OCI-LY7 (cell line): ENCODE measurements around the gene NQO2. TPM values are rescaled to one million over a fixed set of nuclear protein-coding genes. Genes with fewer than 3 reads are reported as not detected.
"Not testable (repeated sequence)": the region's sequence is repeated elsewhere in the genome, so short reads cannot be mapped to it uniquely, and the experiment has no call there.

Experiments used
- BruUV-seq: library from RNA; stranded (reverse); fragments of 400-500 nt; replicated peaks from 2 replicates; lab custom pipeline; 2021; lab: Mats Ljungman, UMichigan
- CTCF ChIA-PET: fragments of 300-600 bp; sonication (Branson Sonifier 250); formaldehyde crosslinking; loops from one replicate; lab custom pipeline; 2022; ENCODE audit warnings: antibody characterized with exemption; ENCODE audit not compliant: unreplicated experiment; lab: Charles Lee
- POLR2A ChIA-PET: fragments of 300-600 bp; sonication (Branson Sonifier 250); formaldehyde crosslinking; loops from one replicate; lab custom pipeline; 2022; ENCODE audit warnings: antibody characterized with exemption; lab: Charles Lee
- DNase-seq: peaks from one replicate; pipeline ENCODE4 v3.0.0-alpha.2; 2015; ENCODE audit warnings: low spot score
- H2AFZ ChIP-seq: fragments of 200-600 bp; sonication (generic), shearing (Covaris generic); 2 replicates; pipeline ENCODE4 v1.6.1; 2014; ENCODE audit warnings: mild to moderate bottlenecking, antibody characterized with exemption, low read length, moderate library complexity
- H3K27ac ChIP-seq: fragments of 200-600 bp; sonication (generic); 2 replicates; pipeline ENCODE4 v1.5.1; 2014; ENCODE audit warnings: mixed run types, low read depth, mild to moderate bottlenecking, moderate library complexity, low read length, inconsistent platforms; ENCODE audit not compliant: poor library complexity, severe bottlenecking
- H3K36me3 ChIP-seq: fragments of 200-600 bp; sonication (generic); 2 replicates; pipeline ENCODE4 v1.6.1; 2014; ENCODE audit warnings: mild to moderate bottlenecking, antibody characterized with exemption, low read length, moderate library complexity, mixed read lengths; ENCODE audit not compliant: insufficient read depth
- H3K4me1 ChIP-seq: fragments of 200-600 bp; sonication (generic); 2 replicates; pipeline ENCODE4 v1.5.1; 2014; ENCODE audit warnings: mild to moderate bottlenecking, low read length; ENCODE audit not compliant: insufficient read depth, poor library complexity, severe bottlenecking
- H3K4me2 ChIP-seq: fragments of 200-600 bp; sonication (generic); 2 replicates; pipeline ENCODE4 v1.6.1; 2014; ENCODE audit warnings: mild to moderate bottlenecking, low read length
- H3K4me3 ChIP-seq: fragments of 200-600 bp; sonication (generic); 2 replicates; pipeline ENCODE4 v1.5.1; 2014; ENCODE audit warnings: mild to moderate bottlenecking, low read depth, low read length; ENCODE audit not compliant: poor library complexity, severe bottlenecking
- H3K79me2 ChIP-seq: fragments of 200-600 bp; sonication (generic); 2 replicates; pipeline ENCODE4 v1.6.1; 2016; ENCODE audit warnings: low read depth, mild to moderate bottlenecking, low read length, moderate library complexity, mixed read lengths; ENCODE audit not compliant: insufficient read depth
- H3K9me2 ChIP-seq: fragments of 200-600 bp; sonication (generic); 2 replicates; pipeline ENCODE4 v1.6.1; 2016; ENCODE audit warnings: mild to moderate bottlenecking, low read length, mixed read lengths; ENCODE audit not compliant: insufficient read depth
- H3K9me3 ChIP-seq: fragments of 200-600 bp; sonication (generic); 2 replicates; pipeline ENCODE4 v1.6.1; 2014; ENCODE audit warnings: mild to moderate bottlenecking, mixed run types, low read length, mixed read lengths
- H4K20me1 ChIP-seq: fragments of 200-600 bp; sonication (generic); 2 replicates; pipeline ENCODE4 v1.6.1; 2014; ENCODE audit warnings: mild to moderate bottlenecking, antibody characterized with exemption, low read length, moderate library complexity, mixed read lengths; ENCODE audit not compliant: insufficient read depth
- CTCF ChIP-seq: fragments of 200-600 bp; sonication (generic); conservative IDR thresholded peaks from 2 replicates; pipeline ENCODE4 v1.5.1; 2014; ENCODE audit warnings: mild to moderate bottlenecking, antibody characterized with exemption, low read length, moderate library complexity, mixed read lengths
- EZH2phosphoT487 ChIP-seq: fragments of 200-600 bp; sonication (generic); IDR thresholded peaks from 2 replicates; pipeline ENCODE4 v1.6.1; 2018; ENCODE audit warnings: low read depth, borderline replicate concordance, mild to moderate bottlenecking, mixed run types, antibody characterized with exemption, low read length, moderate library complexity, mixed read lengths
- intact Hi-C: fragments of 100-400 bp; cut with micrococcal nuclease; formaldehyde crosslinking; loops from one replicate; pipeline ENCODE4 v1.10.0; 2022; ENCODE audit not compliant: unreplicated experiment
- total RNA-seq, 2 experiments: library from RNA; depleted of rRNA in 1 of 2; stranded (reverse); fragments of >200 nt in 1 of 2; shearing (Covaris generic) in 1 of 2; gene quantifications; 2 replicates each; pipeline ENCODE4 v1.2.3, GENCODE V29; 2014 to 2022

NQO2 gene
- total RNA-seq, 2 experiments from 2014 or later = 8.4 to 9.9 TPM

GRCh38 chr6:3007571-3007970 is 7.9 kb downstream of the NQO2 start:
- intact Hi-C loops = no loop called here
- Histone ChIP-seq H3K9me2 (no peaks in the 10 kb centered on the region), H3K36me3 (peaks cover 48% of the 10 kb centered on the region), H3K27ac (no peak overlapping the region), H3K79me2 (no peaks in the 10 kb centered on the region), H4K20me1 (no peaks in the 10 kb centered on the region), H3K4me2 (no peak overlapping the region), H3K4me1 (no peaks in the 10 kb centered on the region), H2AFZ (no peak overlapping the region), H3K9me3 (peaks cover 24% of the 10 kb centered on the region), H3K4me3 (no peak overlapping the region)
- ChIA-PET CTCF (no interaction called here), POLR2A (interaction anchor here (0.7 to 1.0 kb wide), 2 partner anchors 17 to 19 kb away, joined by 3 read pairs; no protein-coding TSS in a partner anchor)
- BruUV-seq = no TSS peak
- DNase-seq = no peak
- no peak for TF ChIP-seq EZH2phosphoT487
- no peak for TF ChIP-seq CTCF

GRCh38 chr6:3008712-3009265 is 9.1 kb downstream of the NQO2 start:
- H3K4me3 ChIP-seq, intact Hi-C loops, DNase-seq, H3K27ac ChIP-seq, H3K79me2 ChIP-seq, H2AFZ ChIP-seq, H3K4me2 ChIP-seq, H3K9me2 ChIP-seq, CTCF ChIA-PET, H4K20me1 ChIP-seq, H3K4me1 ChIP-seq, BruUV-seq: not testable (repeated sequence)
- POLR2A ChIA-PET = interaction anchor here (0.7 kb wide), 1 partner anchor 193 kb away, joined by 3 read pairs; no protein-coding TSS in a partner anchor
- peaks cover 57% of the 10 kb centered on the region for H3K36me3 ChIP-seq
- peaks cover 25% of the 10 kb centered on the region for H3K9me3 ChIP-seq

- Histone ChIP-seq H3K9me2 (no peaks in the 10 kb centered on the region), H3K4me2 (no peak overlapping the region), H3K4me1 (no peaks in the 10 kb centered on the region), H3K9me3 (peaks cover 25% of the 10 kb centered on the region), H2AFZ (no peak overlapping the region), H3K79me2 (no peaks in the 10 kb centered on the region), H3K4me3 (no peak overlapping the region), H3K27ac (no peak overlapping the region), H4K20me1 (no peaks in the 10 kb centered on the region), H3K36me3 (peaks cover 54% of the 10 kb centered on the region)
- DNase-seq = no peak
- ChIA-PET POLR2A (interaction anchor here (3.0 kb wide), 1 partner anchor 16 kb away, joined by 14 read pairs; no protein-coding TSS in a partner anchor), CTCF (no interaction called here)
- no TSS peak for BruUV-seq
- intact Hi-C loops = no loop called here
- TF ChIP-seq CTCF (no peak), EZH2phosphoT487 (no peak)
These were observed 10.2 kb downstream of the NQO2 start for GRCh38 chr6:3009930-3010329.
